ENCODE data around the gene KRTAP25-1.

Gene KRTAP25-1, protein sequence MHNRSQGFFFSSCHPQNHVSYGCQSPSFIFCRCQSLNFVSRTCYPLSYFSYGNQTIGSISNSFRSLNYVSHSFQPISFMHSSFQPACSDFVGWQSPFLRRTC

DNA sequence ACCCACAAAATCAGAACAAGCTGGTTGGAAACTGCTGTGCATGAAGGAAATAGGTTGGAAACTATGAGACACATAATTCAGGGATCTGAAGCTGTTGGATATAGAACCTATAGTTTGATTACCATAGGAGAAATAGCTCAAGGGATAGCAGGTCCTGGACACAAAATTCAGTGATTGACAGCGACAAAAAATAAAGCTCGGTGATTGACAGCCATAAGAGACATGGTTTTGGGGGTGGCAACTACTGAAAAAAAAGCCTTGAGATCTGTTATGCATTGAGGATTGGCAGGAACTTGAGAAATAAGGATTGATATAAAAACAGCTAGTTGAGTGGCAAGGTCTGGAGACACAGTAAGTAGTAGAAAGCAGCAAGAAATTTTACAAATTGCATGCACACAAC is at the start of gene KRTAP25-1:
Gene KRTAP25-1 (minus strand): TSS at position 300 of the 400 bp plus-strand sequence. CDS start 24 bp downstream, at position 276.
- no peak for DNase-seq (ENCODE audit: low spot score)

DNA sequence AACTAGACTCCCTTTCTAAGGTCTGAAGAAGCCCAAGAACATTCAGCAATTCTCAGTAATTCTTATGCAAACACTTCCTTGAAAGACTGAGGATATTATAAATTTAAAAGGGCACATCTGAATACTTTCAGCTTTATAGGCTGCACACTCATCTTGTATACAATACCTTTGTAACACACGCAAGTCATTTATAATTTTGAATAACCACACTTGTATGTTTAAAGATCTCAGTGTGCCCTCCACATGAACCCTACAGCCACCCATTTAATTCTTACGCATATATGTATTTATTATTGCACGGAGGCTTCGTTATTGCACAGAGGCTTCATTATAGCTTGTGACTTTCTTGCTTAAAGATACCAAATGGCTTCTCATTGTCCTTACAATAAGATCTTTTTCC is 49.4 kb upstream of the KRTAP25-1 start:
- DNase-seq (ENCODE audit: low spot score), result no peak

DNA sequence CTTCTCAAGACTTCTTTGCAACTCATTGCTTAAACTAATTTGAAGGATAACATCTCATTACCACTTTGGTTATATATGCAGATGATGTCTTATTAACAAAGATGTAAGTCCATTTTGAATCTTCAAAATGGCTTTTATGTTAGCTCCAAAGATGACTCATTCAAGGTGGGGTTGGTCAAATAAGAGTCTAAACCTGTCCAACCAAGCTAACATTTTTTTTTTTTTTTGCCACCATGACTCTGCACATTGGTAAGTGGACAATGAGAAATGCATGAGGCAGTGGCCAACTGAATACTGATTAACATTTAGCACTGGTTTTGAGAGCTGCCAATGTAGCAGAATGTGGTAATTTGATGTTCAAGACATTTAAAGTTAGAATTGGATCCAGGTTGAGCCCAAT is 48.5 kb upstream of the KRTAP25-1 start:
- DNase-seq (ENCODE audit: low spot score), result no peak

DNA sequence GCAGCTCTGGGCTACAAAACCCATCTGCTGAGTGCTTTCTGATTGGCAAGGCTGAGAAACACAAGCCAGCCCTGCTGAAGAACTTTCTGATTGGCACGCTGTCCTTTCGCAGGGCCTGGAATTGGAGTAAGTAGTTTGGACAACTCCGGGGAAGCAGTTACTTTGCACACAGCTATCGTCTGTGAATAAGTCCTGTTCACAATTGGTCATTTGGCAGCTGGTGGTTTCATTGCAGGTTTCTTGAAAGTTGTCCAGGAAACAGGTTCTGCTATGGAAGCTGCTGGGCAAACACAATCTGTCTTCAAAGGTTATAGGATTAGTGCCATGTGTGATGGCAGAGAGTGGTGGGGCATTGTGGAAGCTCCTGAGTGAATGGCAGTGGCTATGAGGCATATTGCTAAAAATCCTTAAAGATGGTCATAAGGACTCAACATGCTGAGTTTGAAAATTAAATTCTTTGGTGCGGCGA is 48.0 kb upstream of the KRTAP25-1 start, which contains the start of gene KRTAP27-1:
Gene KRTAP27-1 (minus strand): TSS at position 419 of the 469 bp plus-strand sequence. CDS start 26 bp downstream, at position 393.
- no peak for DNase-seq (ENCODE audit: low spot score)

DNA sequence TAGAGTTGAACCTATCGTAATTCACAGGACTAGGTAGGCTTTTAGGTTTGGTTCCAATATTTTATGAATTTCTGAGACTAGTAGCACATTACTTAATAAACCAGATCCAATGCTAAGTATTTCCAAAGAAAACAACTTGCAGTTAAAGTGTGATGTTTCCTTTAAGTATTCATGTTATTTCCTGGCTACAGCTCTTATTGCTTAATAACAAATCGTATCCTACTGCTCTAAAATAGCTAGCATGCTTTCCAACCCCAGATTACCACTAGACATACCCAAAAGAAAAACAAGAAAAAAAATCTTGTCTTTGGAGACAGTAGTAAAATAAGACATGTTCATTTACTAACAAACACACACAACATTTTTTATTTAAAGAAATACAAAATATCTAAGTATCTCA is 47.3 kb upstream of the KRTAP25-1 start:
- no peak for DNase-seq (ENCODE audit: low spot score)

DNA sequence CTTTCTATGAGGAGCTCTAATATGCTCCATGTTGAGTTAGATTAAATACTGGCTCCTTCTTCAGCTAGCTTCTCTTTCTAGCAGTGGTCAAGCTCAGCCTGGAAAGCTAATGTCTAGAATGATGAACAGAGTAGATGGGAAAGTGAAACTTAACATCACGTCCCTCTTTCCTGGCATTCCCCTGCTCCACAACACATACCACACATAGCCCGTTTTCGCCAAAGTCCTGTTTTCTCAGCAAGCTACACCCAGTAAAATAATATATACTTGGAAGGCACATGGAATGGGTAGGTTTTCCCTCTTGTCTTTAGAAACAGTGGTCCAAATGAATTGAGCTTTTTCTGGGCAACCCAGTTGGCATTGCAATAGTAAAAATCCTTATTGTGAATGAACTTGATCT is 44.4 kb upstream of the KRTAP25-1 start:
- DNase-seq (ENCODE audit: low spot score), result no peak

DNA sequence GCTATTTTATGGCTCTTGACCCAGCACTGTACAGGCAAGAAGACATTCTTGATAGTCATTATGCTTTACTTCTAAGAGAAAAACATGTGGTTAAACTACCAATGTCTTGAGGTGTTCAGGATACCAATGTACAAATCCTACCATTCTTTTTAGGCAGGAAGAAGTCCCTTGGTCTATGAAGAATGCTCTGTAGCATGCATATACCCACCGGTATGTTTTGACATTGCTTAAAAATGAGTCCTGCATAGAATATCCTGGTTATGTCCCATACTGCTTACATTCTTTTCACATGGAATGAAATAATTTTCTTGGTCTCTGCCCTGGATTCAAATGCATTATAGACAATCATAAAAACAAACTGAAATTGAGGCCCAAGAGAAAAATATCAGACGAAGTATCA is 43.4 kb upstream of the KRTAP25-1 start:
- DNase-seq (ENCODE audit: low spot score), result no peak

DNA sequence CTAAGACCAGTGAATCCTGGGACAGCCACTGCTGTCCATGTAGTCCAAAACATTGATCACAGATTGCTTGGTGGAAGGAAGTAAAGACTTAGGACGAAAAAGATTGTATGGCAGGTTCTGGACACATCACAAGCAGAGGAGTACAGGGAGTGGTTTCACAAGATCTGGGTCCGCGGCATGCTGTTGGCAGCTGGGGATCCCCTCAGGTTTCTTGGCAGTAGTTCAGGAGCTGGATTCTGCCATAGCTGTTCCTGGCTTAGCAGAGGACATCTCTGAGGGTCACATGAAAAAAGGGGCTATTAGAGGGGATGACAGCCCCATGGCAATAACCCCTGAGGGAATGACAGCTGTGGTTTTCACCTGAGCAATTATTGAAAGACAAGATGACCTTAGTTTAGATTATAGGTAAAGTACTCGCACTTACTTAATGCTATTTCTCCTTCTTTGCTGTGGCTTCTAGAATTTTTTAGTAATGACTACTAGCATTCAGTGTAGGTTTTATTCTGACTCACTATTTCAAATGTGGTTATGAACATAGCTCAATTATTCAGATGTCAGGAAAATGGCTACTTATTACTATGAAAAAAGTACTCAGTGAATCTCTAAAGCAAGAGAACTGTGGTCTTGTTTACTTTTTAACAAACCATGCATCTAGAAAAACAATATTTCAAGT is 40.0 kb upstream of the KRTAP25-1 start:
- no peak for DNase-seq (ENCODE audit: low spot score)

DNA sequence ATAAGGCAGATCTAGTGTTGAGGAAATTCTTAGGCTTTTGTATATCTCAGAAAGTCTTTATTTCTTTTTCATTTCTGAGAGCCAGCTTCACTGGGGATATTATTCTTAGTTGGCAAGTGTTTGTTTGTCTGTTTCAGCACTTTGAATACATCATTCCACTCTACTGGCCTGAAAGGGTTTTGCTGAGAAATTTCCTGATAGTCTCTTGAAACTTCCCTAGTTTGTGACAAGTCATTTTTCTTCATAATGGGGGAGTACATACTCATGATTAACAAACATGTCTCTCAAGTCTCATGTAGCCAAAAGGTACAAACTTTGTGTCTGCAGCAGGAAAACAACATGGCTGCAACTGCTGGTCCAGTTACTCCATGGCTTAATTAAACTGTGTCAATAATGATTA is 37.1 kb upstream of the KRTAP25-1 start:
- no peak for DNase-seq (ENCODE audit: low spot score)

DNA sequence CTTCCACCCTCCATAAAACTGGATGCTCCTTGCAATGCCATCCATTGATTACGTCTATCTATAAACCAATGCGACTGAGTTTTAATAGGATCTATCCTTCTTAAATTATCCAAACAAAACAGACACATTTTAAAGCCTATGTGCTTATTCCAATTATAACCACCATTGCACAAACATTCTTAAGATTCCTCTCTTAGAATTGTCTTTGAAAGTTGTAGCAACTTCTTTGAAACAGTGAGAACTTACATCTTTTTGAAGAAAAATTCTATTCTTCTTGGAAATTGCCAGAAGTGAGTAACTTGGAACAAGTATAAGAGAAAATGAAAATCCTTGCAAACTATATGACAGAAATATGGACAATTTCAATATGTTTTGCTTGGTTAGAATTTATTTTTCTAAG is 30.9 kb upstream of the KRTAP25-1 start, which contains the start of gene KRTAP26-1:
Gene KRTAP26-1 (minus strand): TSS at position 101 of the 400 bp plus-strand sequence. CDS start 280 bp downstream, outside the sequence.
- DNase-seq (ENCODE audit: low spot score), result no peak

DNA sequence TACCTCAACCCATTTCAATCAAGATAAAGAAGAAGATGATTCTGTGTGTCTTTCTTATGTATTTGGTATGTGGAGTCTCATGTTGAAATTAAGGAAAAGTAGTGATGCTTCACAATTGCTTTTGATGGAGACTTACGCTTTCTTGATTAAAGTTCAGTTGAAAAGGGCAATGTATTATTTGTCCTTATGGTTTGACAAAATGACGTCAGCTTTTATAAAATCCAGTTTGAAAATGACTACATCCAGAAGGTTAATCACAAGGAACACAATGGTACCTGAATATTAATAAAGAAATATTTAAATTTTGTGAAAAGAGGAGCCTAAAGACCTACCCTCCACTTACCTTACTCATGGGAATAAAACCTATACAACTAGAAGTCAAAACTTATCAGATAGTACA is 26.4 kb upstream of the KRTAP25-1 start:
- no peak for DNase-seq (ENCODE audit: low spot score)

DNA sequence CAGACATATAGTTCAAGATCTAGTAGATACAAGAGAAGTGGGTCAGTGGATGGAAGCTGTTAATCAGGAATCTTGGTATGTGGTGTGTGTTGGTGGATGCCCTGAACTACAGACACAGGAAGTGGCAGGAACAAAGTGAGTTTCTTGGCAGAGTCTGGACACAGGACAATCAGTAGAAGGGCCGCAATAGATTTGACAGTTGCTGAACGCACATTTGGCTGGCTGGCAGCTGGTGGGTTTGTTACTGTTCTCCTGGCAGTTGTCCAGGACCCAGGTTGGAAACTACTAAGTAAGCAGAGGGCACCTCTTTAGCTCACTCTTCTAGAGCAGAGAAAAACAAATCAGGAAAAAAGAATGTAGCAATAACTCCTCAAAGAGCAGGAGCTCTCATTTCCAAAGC is 17.6 kb upstream of the KRTAP25-1 start:
- no peak for DNase-seq (ENCODE audit: low spot score)

DNA sequence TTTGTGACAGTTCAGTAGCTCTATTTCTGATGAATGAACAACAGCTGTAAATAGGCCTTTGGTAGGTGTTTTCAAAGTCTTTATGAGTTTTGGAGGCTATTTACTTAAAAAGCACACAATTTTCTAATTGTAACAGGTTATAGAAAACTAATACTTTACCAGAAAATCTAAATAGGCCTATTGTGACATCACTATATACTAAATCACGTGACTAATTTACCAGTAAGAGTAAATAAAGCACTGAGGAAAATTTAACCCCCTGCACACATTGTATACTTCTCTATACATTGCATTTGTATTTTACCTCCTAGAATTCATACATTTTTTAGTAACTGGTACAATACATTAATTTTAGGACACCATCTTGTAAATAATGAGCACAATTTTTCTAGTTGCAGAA is 15.8 kb upstream of the KRTAP25-1 start:
- DNase-seq (ENCODE audit: low spot score), result no peak

DNA sequence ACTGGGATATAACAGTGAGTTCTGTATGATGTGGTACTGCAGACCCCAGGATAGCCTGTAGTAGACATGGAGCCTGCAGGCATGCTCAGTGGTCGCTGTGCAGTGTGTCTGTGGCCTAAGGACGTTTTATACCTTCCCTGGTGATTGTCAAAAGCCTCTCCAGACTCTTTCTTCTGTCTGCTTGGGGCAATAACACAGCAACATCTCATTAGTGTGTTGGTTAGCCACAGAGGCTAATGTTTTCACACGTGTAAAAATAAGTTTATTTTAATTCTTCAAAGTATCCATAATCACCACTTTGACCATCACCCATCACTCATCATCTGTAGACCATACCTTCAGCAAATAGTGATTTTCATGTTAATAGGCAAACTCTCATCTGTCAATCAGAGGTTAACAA is 6.5 kb downstream of the KRTAP25-1 start, which contains the start of gene KRTAP24-1:
Gene KRTAP24-1 (minus strand): TSS at position 101 of the 400 bp plus-strand sequence. CDS start 18 bp downstream, at position 83.
- DNase-seq (ENCODE audit: low spot score), result no peak

DNA sequence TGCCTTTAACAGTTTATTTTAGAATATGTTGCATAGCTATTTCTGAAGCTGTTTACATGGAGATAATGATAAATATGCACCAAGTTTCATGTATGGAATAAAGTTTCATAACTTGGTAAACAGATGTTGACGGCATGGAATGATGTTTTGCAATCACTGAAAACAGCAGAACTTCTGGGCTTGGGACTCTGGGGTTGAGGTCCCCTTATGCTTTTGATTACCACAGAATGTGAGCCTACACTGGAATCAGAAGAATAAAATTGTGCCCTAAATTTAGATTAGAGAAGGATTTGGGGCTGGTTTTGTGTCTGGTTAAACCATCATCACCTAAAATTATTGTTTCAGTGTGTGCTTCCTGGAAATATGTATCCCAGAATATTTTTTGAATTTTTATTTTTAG is 17.7 kb downstream of the KRTAP25-1 start:
- no peak for DNase-seq (ENCODE audit: low spot score)

DNA sequence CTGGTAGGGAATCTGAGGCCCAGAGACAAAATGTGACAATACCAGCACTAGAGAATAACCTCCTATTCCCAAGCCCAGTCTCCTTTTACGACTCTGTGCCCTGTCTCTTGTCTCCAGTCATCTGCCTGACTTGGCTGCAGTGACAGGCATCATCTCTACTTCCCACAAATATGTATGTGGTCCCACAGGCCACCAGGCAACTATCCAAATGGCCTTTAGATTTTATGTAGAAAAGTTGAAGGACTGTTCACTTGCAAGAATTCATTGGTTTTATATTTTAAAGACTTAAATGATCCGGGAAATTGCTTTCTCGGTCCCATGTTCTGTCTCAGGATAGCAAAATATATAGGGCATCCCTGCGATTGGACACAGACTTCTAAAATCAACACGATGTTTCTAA is 18.2 kb downstream of the KRTAP25-1 start:
- no peak for DNase-seq (ENCODE audit: low spot score)

DNA sequence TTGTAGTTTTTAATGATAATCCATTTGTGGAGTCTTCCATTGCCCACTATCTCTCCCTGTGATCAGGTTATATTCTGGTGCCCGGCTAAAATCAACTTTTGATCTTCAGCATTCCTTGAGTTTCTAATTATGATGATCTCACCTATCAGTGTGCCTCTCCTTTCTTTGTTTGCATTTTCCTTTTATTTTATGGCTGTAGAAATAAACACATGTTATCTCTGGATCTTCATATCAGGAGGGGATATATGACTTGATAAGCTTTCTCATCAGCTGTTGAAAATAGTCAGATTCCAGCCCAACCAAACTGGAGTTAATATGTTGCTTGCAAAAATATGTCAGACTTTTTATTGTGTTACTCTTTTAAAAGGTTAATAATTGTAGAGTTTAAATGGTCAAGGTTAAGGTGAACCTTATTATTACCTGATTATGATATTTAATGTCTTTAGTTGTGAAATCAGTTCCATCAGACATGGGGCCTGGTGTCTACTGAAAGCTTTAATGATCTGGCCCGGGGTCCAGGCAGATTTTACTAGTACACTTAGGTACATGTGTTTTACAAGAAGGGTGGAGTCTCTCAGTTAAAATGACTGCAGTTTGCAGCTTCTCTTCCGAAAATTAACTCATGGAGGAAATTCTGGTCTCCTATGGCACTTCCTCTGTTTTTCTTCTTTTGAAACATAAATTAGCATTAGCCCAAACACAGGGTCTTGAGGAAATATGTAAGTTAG is 19.3 kb downstream of the KRTAP25-1 start:
- DNase-seq (ENCODE audit: low spot score), result no peak

DNA sequence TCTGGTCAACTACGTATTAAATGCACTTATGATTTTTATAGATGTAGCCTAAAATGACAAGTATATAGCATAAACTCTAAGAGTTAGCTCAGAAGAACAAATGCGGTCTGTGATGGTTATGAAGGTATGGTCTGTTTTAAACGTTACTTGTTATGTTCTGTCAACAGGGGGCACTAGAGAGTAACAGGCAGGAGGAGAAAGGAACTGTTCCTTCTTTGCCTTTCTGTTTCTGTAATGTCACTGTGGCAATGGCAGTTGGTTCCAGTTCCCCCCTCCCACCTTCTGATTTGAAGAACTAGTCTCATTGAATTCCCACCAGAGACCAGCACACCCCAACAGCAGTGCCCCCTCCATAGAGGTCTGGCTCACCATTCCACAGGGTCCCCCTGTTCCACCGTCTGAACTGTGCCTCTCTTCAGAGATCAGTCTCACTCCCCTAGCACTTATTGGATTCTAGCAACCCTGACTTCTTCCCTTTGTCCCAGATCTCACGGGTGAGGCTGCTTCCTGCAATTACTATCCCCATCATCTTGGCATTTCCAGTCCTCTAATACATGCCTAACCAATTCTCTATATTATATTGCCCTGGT is 20.6 kb downstream of the KRTAP25-1 start:
- DNase-seq (ENCODE audit: low spot score), result no peak

DNA sequence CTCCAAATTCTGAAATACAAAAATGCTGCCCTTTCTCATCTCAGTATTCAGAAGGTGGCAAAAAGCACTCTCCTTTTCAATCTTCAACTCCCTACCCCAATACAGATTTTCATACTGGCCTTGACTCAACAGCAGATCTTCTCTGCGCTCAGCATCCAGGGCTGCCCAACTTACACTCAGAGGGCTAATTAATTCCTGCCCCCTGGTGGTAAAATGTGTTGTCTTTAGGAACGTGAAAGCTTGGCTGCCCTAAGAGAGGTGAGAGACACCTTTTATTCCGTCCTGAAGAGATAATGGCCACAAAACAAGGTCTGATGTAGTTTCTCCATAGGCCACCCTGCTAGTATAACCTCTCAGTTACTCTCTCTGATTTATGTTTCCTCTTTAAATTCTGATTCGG is 31.5 kb downstream of the KRTAP25-1 start:
- peak; percentile 46 for DNase-seq (ENCODE audit: low spot score)

DNA sequence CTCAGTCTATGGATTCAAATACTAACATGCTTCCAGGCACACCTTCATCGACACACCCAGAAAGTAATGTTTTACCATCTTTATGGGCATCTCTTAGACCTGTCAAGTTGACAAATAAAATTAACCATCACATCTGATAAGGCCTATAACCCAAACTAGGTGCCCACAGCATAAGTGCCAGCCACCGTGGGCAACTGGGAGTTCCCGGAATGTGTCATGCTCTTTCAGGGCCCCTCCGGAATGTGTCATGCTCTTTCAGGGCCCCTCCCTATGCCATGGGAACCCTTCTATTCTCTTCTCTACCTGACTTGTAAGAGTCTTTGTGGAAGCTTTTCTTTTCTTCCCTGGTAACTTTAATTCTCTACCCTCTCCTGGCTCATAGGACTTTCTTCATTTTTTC is 33.2 kb downstream of the KRTAP25-1 start:
- peak; percentile 63 for DNase-seq (ENCODE audit: low spot score)

DNA sequence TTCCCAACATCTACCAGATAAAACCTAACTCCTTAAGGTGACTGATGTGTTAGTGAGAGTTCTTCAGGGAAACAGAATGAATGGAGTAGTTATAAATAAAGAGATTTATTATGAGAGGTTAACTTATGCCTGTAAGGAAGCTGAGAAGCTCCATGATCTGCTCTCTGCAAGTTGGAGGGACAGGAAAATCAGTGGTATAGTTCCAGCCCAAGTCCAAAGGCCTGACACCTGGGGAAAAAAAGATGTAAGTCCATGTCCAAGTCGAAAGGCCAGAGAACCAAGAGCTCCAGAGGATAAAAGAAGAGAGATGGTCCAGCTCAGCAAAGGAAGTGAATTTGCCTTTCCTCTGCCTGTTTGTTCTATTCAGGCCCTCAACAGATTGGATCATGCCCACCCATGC is 33.6 kb downstream of the KRTAP25-1 start:
- no peak for DNase-seq (ENCODE audit: low spot score)

DNA sequence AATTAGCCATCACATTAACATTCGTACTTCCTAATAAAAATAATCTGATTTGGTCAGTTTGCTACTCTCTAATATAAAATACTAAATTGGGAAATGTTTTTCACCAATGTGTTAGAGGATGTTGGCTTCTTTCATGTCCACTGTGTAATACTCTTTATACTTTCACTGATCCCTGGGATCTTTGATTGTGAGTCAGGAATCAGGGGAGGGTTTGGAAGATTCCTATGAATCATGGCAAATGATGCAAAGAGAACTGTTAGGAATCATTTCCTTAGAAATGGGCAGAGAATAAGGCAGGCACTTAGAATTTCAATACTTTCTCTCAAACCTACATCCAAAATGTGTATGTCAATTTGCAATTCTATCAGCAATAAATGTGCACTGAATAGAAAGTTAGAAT is 37.5 kb downstream of the KRTAP25-1 start:
- peak; percentile 69 for DNase-seq (ENCODE audit: low spot score)

DNA sequence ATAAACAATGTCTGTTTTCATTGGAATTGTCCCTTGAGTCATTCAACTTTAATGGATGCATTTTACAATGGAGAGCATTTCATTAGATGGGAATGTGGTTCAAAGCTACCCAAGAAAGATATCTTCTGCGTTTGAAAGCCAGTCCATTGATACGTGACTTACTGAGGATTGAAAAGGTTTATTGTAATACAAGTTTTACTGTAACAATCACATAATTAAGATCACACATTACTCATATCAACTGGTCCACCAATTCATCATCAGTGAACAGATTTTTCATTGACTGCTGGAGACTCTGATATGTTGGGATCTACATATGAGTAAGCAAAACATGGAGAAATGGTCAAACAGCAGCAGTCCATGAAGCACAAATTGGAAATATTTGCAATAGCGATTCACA is 39.4 kb downstream of the KRTAP25-1 start:
- DNase-seq (ENCODE audit: low spot score), result no peak

All from kidney tubule cell (primary cell).